Measurements from ENCODE around the gene INTU.
"Not testable (repeated sequence)": the region's sequence is repeated elsewhere in the genome, so short reads cannot be mapped to it uniquely, and the experiment has no call there.

Gene INTU

GRCh38 chr4:127632420-127633403 is at the start of gene INTU:
TSS of gene INTU (plus strand) at chr4:127632957. CDS start at chr4:127633035, 78 bp downstream.
- no peak for DNase-seq

- DNase-seq = not testable (repeated sequence)
Measured at GRCh38 chr4:127586496-127586895, 46.3 kb upstream of the INTU start.

GRCh38 chr4:127586922-127587571 is 45.7 kb upstream of the INTU start:
- DNase-seq = no peak

- not testable (repeated sequence) for DNase-seq
Measured at GRCh38 chr4:127589153-127589552, 43.6 kb upstream of the INTU start.

- DNase-seq = no peak
Measured at GRCh38 chr4:127598656-127599055, 34.1 kb upstream of the INTU start.

GRCh38 chr4:127601029-127601428 is 31.7 kb upstream of the INTU start:
- DNase-seq = no peak

- no peak for DNase-seq
Measured at GRCh38 chr4:127604949-127605709, 27.6 kb upstream of the INTU start.

- no peak for DNase-seq
Measured at GRCh38 chr4:127606823-127607222, 25.9 kb upstream of the INTU start.

- no peak for DNase-seq
Measured at GRCh38 chr4:127609484-127609883, 23.3 kb upstream of the INTU start.

GRCh38 chr4:127610488-127610887 is 22.3 kb upstream of the INTU start:
- no peak for DNase-seq

GRCh38 chr4:127616898-127617297 is 15.9 kb upstream of the INTU start:
- DNase-seq = no peak

GRCh38 chr4:127618427-127618826 is 14.3 kb upstream of the INTU start:
- DNase-seq = no peak

- no peak for DNase-seq
Measured at GRCh38 chr4:127622621-127622920, 10.2 kb upstream of the INTU start.

GRCh38 chr4:127622921-127623796 is 9.6 kb upstream of the INTU start:
- no peak for DNase-seq

GRCh38 chr4:127623797-127624083 is 9.0 kb upstream of the INTU start:
- DNase-seq = no peak

GRCh38 chr4:127624173-127624572 is 8.6 kb upstream of the INTU start:
- DNase-seq = no peak

- no peak for DNase-seq
Measured at GRCh38 chr4:127629371-127629770, 3.4 kb upstream of the INTU start.

- no peak for DNase-seq
Measured at GRCh38 chr4:127630152-127630551, 2.6 kb upstream of the INTU start.

- no peak for DNase-seq
Measured at GRCh38 chr4:127631420-127631819, 1.3 kb upstream of the INTU start.

GRCh38 chr4:127634181-127634580 is 1.4 kb downstream of the INTU start:
- DNase-seq = no peak

- DNase-seq = no peak
Measured at GRCh38 chr4:127641524-127641923, 8.8 kb downstream of the INTU start.

GRCh38 chr4:127642169-127642568 is 9.4 kb downstream of the INTU start:
- DNase-seq = no peak

- DNase-seq = no peak
Measured at GRCh38 chr4:127643791-127644190, 11.0 kb downstream of the INTU start.
